Gastrocnemius medialis (tissue), 4 donors: ENCODE data around the gene FOXP4. TPM values are rescaled to one million over a fixed set of nuclear protein-coding genes. Genes with fewer than 3 reads are reported as not detected.

Experiments used
- ATAC-seq, 2 donors: fragments of 150-250 bp; one replicate each; pipeline ENCODE4 v1.9.1; 2016
- DNase-seq, 2 donors: peaks; one replicate each; pipeline ENCODE4 v3.0.0-alpha.2; 2019
- H3K27ac ChIP-seq, 4 donors: fragments of 200-600 bp; sonication (generic); 1 replicate in 1 of 4; 2 replicates in 3 of 4; pipeline ENCODE4 v1.5.1; 2016 to 2018; ENCODE audit warnings: mild to moderate bottlenecking in 2 of 4, moderate library complexity in 1 of 4
- H3K27me3 ChIP-seq, 3 donors: fragments of 200-600 bp; sonication (generic) in 2 of 3; 1 replicate in 1 of 3; 2 replicates in 2 of 3; pipeline versions ENCODE4 v1.5.1 to v1.6.0; 2016 to 2019; ENCODE audit warnings: mild to moderate bottlenecking in 1 of 3, moderate library complexity in 1 of 3
- H3K36me3 ChIP-seq, 2 donors: fragments of 200-600 bp; sonication (generic) in 1 of 2; one replicate each; pipeline ENCODE4 v1.5.1; 2017 to 2018
- H3K4me1 ChIP-seq, 2 donors: fragments of 200-600 bp; sonication (generic) in 1 of 2; one replicate each; pipeline ENCODE4 v1.5.1; 2016 to 2017; ENCODE audit warnings: mild to moderate bottlenecking in 2 of 2
- H3K4me3 ChIP-seq, 4 donors: fragments of 200-600 bp; sonication (generic) in 3 of 4; 1 replicate in 1 of 4; 2 replicates in 3 of 4; pipeline ENCODE4 v1.5.1; 2016 to 2019; ENCODE audit warnings: mild to moderate bottlenecking in 2 of 4
- H3K9me3 ChIP-seq, 3 donors: fragments of 200-600 bp; sonication (generic) in 2 of 3; 1 replicate in 1 of 3; 2 replicates in 2 of 3; pipeline ENCODE4 v1.5.1; 2016 to 2019
- CTCF ChIP-seq, 5 experiments: fragments of 450-650 bp in 3 of 5; fragments of 200-600 bp in 2 of 5; sonication (generic) in 2 of 5; IDR thresholded peaks in 4 of 5; conservative IDR thresholded peaks in 1 of 5; 1 replicate in 4 of 5; 2 replicates in 1 of 5; pipeline ENCODE4 v1.5.1; 2016 to 2019; ENCODE audit warnings: antibody characterized with exemption in 5 of 5, mild to moderate bottlenecking in 3 of 5, moderate library complexity in 3 of 5
- POLR2A ChIP-seq, 2 donors: fragments of 450-650 bp; IDR thresholded peaks; one replicate each; pipeline ENCODE4 v1.6.1; 2017; ENCODE audit warnings: antibody characterized with exemption in 2 of 2, mild to moderate bottlenecking in 2 of 2, moderate library complexity in 2 of 2
- in situ Hi-C, 4 donors: fragments of 200-750 bp; cut with MboI; loops; one replicate each; pipeline versions ENCODE4 v1.15.0 to v1.8.0; 2017; ENCODE audit warnings: low sequenced_read_pairs in 4 of 4
- intact Hi-C: fragments of 100-400 bp; cut with DNase I; formaldehyde crosslinking; loops from one replicate; pipeline ENCODE4 v1.15.1; 2023; ENCODE audit warnings: low total_unique reads
- total RNA-seq, 4 donors: library from RNA; depleted of rRNA; stranded (reverse); fragments of >200 nt; gene quantifications; one replicate each; pipeline versions ENCODE4 v1.1.0 to v1.2.3, GENCODE V29; 2016

Gene FOXP4
- total RNA-seq, 4 donors from 2014 or later, result 3.4 to 11.4 (median 6.5) TPM

GRCh38 chr6:41596096-41596685 lies 50.0 kb downstream of the FOXP4 start:
- Histone ChIP-seq H3K4me1 (no peaks in the 10 kb centered on the region), H3K27ac (no peak overlapping the region), H3K27me3 (no peaks in the 10 kb centered on the region), H3K36me3 (peaks cover 0 to 13% of the 10 kb centered on the region in 2 donors), H3K4me3 (no peak overlapping the region), H3K9me3 (no peaks in the 10 kb centered on the region)
- no peak for TF ChIP-seq CTCF (IDR thresholded peaks at IDR 0.05 in 4 of 5, conservative IDR thresholded peaks at IDR 0.05 in 1 of 5)
- intact Hi-C loops (no loop called here), in situ Hi-C loops (loop anchor here (10.0 kb wide), 4 partner anchors 131 to 231 kb away; partner anchors contain the start of gene FRS3 (in 1 of the 4))
- no peak for ATAC-seq
- no peak for DNase-seq

- in situ Hi-C loops, result loop anchor here (10.0 kb wide), 4 partner anchors 132 to 232 kb away; partner anchors contain the start of gene FRS3 (in 1 of the 4)
- DNase-seq (no peak), ATAC-seq (no peak)
- peaks cover 0 to 13% of the 10 kb centered on the region in 2 donors for H3K36me3 ChIP-seq
- no peak overlapping the region for H3K4me3 ChIP-seq
- intact Hi-C loops, result no loop called here
- TF ChIP-seq CTCF (IDR thresholded peaks at IDR 0.05 in 4 of 5, conservative IDR thresholded peaks at IDR 0.05 in 1 of 5), result no peak
- no peaks in the 10 kb centered on the region for H3K9me3 ChIP-seq
- no peaks in the 10 kb centered on the region for H3K4me1 ChIP-seq
- no peaks in the 10 kb centered on the region for H3K27me3 ChIP-seq
- H3K27ac ChIP-seq, result no peak overlapping the region
Measured at GRCh38 chr6:41596807-41597206, 50.6 kb downstream of the FOXP4 start.

GRCh38 chr6:41597246-41598000 lies 51.2 kb downstream of the FOXP4 start:
- Histone ChIP-seq H3K4me3 (no peak overlapping the region), H3K36me3 (peaks cover 0 to 13% of the 10 kb centered on the region in 2 donors), H3K9me3 (no peaks in the 10 kb centered on the region), H3K27me3 (no peaks in the 10 kb centered on the region), H3K27ac (no peak overlapping the region), H3K4me1 (peaks cover 0 to 1% of the 10 kb centered on the region in 2 donors)
- TF ChIP-seq CTCF (IDR thresholded peaks at IDR 0.05 in 4 of 5, conservative IDR thresholded peaks at IDR 0.05 in 1 of 5) (no peak), POLR2A (IDR thresholded peaks at IDR 0.05) (no peak)
- in situ Hi-C loops, result loop anchor here (10.0 kb wide), 4 partner anchors 133 to 233 kb away; partner anchors contain the start of gene FRS3 (in 1 of the 4)
- DNase-seq, result no peak
- intact Hi-C loops, result no loop called here
- no peak for ATAC-seq

- Histone ChIP-seq H3K9me3 (no peaks in the 10 kb centered on the region), H3K4me3 (no peak overlapping the region), H3K27ac (no peak overlapping the region), H3K27me3 (no peaks in the 10 kb centered on the region), H3K4me1 (peaks cover 0 to 8% of the 10 kb centered on the region in 2 donors), H3K36me3 (peaks cover 0 to 13% of the 10 kb centered on the region in 2 donors)
- no peak for DNase-seq
- TF ChIP-seq POLR2A (IDR thresholded peaks at IDR 0.05) (no peak), CTCF (IDR thresholded peaks at IDR 0.05 in 4 of 5, conservative IDR thresholded peaks at IDR 0.05 in 1 of 5) (no peak)
- in situ Hi-C loops (loop anchor here (10.0 kb wide), 4 partner anchors 134 to 234 kb away; partner anchors contain the start of gene FRS3 (in 1 of the 4)), intact Hi-C loops (no loop called here)
- ATAC-seq, result no peak
Measured at GRCh38 chr6:41598670-41599014, 52.5 kb downstream of the FOXP4 start.
